HT-29 (cell line): Measurements from ENCODE around the gene TNFRSF11A. TPM values are rescaled to one million over a fixed set of nuclear protein-coding genes. Genes with fewer than 3 reads are reported as not detected.

Source experiments
- DNase-seq: peaks from one replicate; pipeline ENCODE4 v3.0.0-alpha.2; 2015; ENCODE audit warnings: low spot score
- small RNA-seq: library from RNA; depleted of rRNA; stranded (forward); fragments of <200 nt; gene quantifications from one replicate; pipeline ENCODE3, GENCODE V24; 2014
- total RNA-seq: library from RNA; depleted of rRNA; stranded (reverse); fragments of >200 nt; shearing (Covaris generic); gene quantifications from 2 replicates; pipeline ENCODE4 v1.2.3, GENCODE V29; 2014; rRNA removed

Gene TNFRSF11A
- total RNA-seq, 1 experiment from 2014 or later = 7.4 TPM

DNA sequence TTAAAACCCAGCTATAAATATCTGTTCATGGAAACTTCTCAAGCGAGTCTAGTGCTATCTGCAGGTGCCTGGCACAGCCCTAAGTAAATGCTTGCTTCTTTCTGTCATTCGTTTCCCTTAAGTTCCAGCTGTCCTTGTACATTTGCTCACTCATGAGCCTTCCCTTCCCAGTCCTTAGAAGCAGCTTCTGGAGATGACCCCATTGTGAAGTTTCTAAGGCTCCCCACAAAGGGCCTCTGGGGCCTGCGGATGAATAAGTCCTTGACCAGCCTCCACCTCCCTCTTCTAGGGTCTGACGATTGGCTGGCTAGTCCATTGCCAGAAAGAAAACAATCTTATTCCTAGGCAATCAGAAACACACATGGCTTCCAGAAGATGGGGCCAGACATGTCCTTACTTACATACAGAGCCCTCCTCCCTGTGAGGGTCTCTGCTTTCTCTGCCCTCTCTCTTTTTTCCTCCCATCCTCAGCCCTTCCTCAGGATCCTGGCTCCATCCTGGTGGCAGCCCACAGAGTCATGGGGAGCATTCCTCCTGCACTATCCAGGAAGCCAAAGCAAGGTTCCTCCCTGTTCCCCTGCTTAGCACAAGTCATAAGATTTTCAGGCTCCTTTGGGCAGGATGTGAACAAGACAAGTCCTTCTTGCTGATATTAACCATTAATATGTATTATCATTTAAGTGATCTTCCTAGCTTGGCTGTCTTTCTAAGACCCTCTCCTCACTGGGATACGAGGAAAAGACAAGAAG is 87.3 kb downstream of the TNFRSF11A start:
- no peak for DNase-seq

DNA sequence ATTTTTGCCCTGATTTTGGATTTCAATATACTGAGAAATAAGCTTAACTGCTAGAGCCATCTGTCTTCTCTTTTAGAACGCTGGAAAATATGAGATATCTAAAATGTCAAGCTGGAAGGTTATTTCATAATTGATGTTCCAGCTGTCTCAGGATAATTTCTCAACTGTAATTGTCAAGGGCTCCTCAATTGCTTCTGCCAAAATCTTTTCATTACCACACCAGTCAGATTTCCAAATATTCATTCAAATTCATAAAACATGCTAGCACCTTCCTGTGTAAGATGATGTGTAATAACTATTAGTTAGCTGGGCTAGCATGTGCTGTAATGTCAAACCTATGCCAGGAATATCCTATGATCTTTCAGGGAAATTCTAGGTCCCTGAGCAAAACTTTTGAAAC is 88.1 kb downstream of the TNFRSF11A start:
- no peak for DNase-seq

DNA sequence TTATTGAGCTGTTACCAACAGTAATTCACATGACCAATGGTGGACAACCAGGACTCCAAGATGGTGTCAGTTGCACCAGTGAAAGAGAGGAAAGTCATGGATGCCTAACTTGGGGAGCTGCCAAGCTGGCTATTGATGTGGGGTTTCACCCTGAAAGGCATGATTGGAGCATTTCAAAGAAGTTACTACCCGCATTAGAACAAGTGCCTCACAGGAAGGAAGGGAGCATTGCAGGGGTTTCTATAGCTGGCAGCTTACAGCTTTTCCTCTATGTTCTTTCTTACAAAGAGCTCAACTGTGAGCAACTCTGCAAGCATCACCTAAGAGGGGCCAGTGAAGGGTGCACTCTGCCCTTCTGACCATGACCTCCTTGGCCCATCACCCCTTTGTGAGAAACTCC is 93.1 kb downstream of the TNFRSF11A start:
- no peak for DNase-seq

GRCh38 chr18:62420151-62420512 is 95.0 kb downstream of the TNFRSF11A start:
- DNase-seq = peak; percentile 72

GRCh38 chr18:62420513-62421209 is 95.6 kb downstream of the TNFRSF11A start:
- DNase-seq = peak; percentile 88

DNA sequence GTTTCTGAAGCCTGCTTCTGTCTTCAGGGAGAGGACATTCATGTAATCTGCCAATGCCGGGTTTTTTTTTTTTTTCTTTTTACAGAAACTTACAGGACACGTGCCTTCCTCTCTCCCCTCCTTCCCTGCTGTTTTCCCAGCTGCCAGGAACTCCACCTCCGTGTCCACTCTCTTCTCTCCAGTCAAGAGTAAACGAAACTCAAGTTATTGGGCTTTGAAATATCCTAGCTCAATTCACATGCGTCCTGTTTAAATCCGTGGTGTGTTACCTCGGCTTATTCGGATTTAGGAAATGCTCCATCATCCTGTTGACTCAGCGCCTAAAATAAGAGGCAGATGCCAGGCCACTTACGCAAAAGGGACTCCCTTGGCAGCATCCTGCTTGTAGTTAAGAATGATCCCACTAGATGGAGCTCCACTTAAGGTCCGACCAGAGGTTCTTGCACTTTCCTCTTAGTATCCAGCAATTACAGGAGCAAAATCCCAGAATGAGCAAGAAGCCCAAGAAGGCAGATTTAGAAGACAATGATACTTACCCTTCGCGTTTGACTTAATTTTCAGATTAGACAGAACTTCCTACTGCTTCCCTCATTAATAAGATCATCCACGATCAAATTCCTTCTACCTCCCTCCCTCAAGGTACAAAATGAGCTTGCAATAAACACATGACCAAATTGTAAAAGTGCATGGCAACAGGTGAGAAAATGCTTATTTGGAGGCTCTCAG is 100.5 kb downstream of the TNFRSF11A start:
- peak; percentile 87 for DNase-seq

GRCh38 chr18:62426191-62426488 is 101.0 kb downstream of the TNFRSF11A start:
- no peak for DNase-seq

GRCh38 chr18:62432176-62432575 is 107.1 kb downstream of the TNFRSF11A start:
- DNase-seq = no peak

GRCh38 chr18:62434798-62435197 is 109.7 kb downstream of the TNFRSF11A start:
- DNase-seq = no peak

- DNase-seq = peak; percentile 19
Observed at GRCh38 chr18:62435435-62436031, 110.4 kb downstream of the TNFRSF11A start.

DNA sequence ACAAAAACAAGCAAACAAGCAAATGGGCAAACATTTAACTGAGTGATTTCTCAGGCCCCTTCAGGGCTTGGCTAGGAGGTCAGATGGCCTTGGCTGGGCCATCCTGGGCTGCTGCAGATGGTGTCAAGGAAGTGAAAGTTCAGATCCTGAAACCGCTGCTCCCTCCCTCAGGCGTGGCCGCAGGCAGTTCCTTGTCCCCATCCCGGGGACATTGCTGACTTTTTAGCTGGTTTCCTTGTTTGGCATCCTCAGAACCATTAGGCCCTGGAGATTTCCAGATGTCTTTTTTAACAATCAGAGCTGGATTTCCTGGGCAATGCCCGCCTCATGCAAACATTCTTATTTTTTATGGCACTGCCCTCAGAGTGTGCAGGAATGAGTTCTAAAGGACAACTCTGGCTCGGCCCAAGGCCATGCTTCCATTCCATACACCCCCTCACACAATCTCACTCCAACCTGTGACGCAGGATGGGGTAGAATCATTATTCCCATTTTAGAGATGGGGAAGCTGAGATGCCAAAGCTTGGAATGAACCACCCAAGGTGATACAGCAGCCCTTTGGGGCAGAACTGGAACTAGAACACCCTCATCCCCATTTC is 111.6 kb downstream of the TNFRSF11A start:
- DNase-seq = no peak

GRCh38 chr18:62437235-62438017 is 112.3 kb downstream of the TNFRSF11A start:
- no peak for DNase-seq

DNA sequence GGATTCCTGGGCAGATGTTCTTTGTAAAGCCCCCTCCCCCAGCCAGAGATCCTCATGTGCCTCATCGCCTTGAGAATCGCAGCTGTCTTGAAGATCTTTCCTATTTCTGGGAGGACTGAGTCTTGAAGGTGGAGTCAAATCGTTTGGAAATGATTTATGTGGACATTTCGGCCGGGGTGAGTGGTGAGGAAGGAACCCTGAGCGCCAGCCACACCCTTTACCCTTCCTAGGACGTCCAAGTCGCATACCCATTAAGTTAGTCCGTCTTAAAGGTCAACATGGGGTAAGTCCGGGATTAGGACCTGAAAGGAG is 112.9 kb downstream of the TNFRSF11A start:
- DNase-seq = no peak

DNA sequence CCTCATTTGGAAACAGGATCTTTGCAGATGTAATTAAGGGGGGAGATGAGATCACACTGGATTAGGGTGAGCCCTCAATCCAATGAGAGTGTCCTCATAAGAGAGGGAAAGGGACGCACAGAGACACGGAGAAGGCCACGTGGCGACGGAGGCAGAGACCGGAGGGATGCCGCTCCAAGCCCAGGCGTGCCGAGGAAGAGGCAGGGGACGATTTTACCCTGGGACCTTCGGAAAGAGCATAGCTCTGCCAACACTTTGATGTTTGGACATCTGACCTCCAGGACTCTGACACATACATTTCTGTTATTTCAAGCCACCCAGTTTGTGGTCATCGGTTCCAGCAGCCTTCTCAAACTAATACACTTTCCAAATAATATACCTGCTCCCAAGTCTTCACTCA is 113.3 kb downstream of the TNFRSF11A start:
- no peak for DNase-seq

DNA sequence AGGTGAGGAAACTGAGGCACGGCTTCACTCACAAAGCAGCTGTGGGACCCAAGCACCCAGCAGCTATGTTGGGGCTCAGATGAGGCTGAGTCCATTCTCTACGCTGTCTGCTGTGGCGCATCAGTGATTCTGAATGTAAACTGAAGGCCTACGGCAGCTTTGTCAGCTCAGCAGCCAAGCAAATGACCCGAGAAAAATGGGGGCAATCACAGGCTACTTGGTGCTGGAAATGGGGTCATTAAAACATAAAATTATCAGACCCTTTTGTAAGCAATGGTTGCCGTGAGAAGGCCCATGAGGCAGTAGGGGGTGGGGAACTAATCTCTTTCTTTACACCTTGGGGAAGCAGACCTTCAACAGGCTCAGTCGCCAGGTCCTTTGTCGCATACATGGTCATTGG is 113.8 kb downstream of the TNFRSF11A start:
- no peak for DNase-seq

Small RNA genes lying within 50 kb of the gene (small RNA-seq; reads per million reads assigned to genes)
- gene AC100843.2 (not detected), gene RF00019 (not detected)

Other genes starting within 250 kb of the TNFRSF11A start
- 11.0 and 18.5 TPM in 2 replicates for gene PIGN, start 138.3 kb upstream of the TNFRSF11A start, total RNA-seq
- 21.4 and 22.6 TPM in 2 replicates for gene RELCH, start 138.1 kb upstream of the TNFRSF11A start, total RNA-seq
- gene ZCCHC2, start 197.7 kb downstream of the TNFRSF11A start, total RNA-seq = 19.7 and 20.3 TPM in 2 replicates